Prostate gland (tissue), 2 donors: Measurements from ENCODE around the gene POLR3C.

ENCODE experiments used
- CTCF ChIP-seq, 4 experiments: fragments of 200-600 bp in 2 of 4; fragments of 450-650 bp in 2 of 4; sonication (generic) in 2 of 4; IDR thresholded peaks; 1 replicate in 3 of 4; 2 replicates in 1 of 4; pipeline ENCODE4 v1.5.1; 2016 to 2019; ENCODE audit warnings: antibody characterized with exemption in 4 of 4, mild to moderate bottlenecking in 2 of 4, moderate library complexity in 2 of 4
- POLR2A ChIP-seq: fragments of 450-650 bp; IDR thresholded peaks from one replicate; pipeline ENCODE4 v1.6.1; 2016; ENCODE audit warnings: antibody characterized with exemption, mild to moderate bottlenecking

- no peak for TF ChIP-seq POLR2A
- TF ChIP-seq CTCF (IDR thresholded peaks at IDR 0.05), result no peak
Observed at GRCh38 chr1:145796753-145797152, 27.2 kb upstream of the POLR3C start.
